NCI-H128 (cell line): ENCODE data around the gene METTL25B.

Experiments used
- DNase-seq: peaks from one replicate; lab custom pipeline; 2025; ENCODE audit not compliant: unreplicated experiment; lab: John Stamatoyannopoulos, UW

METTL25B gene

DNA sequence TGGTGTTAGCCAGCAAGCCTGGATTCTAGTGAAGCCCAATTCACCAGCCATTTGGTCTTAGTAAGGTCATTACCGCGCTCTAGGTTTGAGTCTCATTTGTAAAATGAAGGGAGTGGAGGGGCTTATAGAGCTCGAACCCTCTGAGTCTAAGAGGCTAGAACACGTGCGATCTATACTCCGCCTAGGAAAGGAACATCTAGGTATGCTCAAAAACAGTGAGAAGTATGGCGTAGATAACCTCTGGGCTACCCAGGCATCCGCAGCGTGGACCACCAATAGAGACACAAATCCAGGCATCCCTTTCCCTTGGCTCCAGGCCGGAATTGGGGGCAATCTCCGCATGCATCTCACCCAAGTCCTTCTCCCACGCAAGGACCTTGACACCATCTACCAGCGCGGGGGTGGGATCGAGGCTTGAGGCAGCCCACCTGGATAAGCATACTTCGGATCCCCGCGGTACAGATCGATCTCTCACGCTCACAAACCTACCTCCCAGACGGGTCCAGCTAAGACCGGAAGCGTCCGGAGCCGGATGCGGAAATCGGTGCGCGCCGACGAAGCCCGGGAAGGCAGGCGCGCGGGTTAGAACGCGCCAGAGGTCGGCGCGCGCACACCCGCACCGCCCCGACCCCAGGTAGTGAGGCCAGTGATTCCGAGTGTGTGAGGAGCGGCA, at the start of gene METTL25B:
Gene METTL25B, plus strand, starts transcription at position 544 of the 673 bp plus-strand sequence. CDS start 636 bp downstream, outside the sequence.
- no peak for DNase-seq

DNA sequence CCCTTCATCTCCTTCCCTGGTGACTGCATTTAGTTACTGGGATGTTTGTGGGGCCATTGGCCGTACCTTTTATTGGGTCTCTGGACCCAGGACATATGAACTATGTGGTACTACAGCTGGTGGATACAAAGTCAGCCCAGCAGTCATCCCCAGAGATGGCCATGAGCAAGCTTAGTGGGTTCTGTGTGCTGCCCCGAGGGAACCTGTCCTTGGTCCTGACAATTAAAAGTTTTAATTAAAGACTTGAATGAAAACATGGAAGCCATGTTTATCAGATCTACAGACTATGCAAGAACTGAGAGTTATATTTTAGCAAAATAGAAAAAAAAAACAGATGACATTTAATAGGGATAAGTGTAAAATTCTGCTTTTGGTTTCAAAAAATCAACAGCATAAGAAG, 48.2 kb upstream of the METTL25B start:
- DNase-seq, result no peak

DNA sequence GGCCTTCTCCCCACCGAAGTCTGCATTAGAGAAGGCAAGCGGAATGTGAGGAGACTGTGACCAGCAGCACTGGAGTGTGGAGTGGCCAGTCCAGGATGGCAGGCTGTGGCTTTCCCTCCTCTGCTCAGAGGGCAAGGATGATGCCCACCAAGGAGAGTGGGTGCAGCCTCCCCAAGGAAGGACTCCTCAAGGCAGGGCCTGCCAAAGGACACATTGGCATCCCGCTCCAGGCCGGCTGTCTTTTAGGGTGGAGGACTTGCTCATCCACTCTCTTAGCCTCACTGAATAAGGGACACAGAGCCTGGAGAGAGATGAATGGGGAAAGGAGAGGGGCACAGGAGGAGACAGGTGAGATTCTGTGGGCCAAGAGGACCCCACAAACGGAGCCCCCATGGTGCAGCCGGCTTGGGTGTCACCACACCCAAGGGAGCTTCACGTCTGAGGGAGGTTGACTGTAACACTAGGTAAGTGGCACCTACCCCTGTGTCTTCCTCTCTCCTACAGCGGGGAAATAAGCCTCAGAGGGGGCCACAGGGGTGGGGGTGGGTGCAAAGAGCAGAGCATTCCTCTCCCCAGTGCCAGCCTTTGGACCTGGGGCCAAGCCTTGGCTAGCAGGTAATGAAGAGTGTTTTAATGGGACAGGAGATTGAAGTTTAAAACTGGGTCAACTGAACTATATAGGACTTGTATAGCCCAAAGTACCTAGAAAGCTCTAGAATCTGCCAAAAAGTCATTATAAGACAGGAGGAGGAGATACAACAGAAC, 46.9 kb upstream of the METTL25B start:
- no peak for DNase-seq

DNA sequence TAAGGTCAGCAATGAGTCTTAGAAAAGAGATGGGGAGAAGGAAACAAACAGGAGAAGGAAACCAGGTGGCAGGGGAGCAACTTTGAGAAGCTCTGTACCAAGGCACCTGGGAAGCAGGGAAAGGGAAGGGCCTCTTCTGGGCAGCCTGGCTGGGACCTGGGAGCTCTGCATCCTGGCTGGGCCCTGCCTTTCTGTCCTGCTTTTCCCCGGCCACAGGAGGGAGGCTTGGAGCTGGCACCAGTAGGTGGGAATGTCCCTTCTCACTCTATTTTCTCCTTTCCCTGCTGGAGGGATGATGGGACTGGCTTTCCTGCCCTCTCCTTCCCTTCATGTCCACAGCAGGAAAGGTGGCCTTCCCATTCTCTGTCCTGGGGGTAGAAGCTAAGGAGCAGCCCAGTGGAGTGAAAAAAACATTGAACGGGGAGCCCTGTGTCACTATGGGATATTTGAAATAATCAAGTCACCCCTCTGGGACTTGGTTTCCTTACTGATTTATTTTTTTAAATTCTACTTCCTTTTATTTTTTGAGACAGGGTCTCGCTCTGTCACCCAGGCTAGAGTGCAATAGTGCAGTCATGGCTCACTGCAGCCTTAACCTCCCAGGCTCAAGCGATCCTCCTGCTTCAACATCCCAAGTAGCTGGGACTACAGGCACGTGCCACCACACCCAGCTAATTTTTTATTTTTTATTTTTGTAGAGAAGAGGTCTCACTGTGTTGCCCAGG, 45.9 kb upstream of the METTL25B start:
- DNase-seq, result no peak

DNA sequence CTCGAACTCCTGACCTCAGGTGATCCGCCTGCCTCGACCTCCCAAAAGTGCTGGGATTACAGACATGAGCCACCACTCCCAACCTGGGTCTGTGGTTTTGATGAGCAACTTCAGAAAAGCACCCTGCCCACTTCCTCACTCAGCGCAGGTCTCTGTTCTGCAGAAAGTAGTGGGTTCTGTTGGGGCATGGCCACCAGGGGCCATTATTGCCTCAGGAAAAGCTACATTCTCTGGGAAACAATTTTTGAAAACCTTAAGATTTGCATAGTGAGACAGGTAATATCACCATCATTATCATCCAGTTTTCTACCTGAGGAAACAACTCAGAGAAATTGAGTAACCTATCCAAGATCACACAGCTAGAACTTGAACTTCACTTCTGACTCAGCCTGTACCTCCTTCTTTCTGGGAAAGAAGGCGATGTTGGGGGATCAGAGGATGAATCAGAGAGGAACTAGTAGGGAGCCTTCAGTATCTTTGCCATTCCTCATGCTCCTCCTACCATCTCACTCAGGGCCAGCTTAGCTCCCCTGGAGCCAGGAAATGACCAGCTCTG, 44.0 kb upstream of the METTL25B start:
- DNase-seq, result no peak

DNA sequence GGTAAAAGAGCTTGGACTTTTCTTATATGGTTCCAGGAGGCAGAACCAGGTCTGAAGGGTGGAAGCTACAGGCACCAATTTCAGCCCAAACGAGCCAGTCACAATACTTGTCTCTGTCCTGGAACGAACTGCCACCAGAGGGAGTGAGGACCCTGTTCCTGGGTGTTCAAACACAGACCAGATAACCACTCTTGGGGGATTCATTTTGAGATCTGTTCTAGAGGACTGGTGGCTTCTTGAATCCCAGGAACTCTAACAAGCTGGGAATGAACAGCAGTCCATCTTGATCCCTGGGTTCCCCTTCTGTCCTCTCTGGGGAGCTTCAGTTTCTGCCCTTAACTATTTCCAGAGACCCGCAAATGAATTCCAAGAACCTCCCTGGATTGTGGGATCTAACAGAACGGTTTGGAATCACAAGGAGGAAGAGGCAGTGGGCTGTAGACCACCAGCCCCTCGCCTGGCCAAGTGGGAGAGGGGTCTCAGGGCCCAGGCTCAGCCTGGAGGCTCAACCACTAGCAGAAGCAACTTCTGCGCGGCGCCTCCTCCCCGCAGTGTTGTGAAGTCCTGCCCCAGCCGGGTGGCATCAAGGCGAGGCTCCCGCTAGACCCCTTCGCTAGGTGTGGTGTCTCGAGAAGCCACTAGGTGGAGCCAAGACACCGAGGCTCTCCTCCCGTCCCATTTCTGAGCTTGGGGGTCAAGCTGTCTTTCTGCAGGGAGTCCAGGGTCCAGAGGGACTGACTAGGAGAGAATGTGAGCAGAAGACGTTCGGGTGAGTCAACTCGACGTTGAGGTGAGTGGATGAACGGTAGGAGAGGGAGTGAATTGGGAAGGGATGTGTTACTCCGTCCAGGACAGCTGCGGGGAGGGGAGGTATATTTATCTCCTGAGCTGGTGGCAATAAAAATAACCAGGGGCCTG, 39.0 kb upstream of the METTL25B start:
- peak; percentile 69 for DNase-seq

DNA sequence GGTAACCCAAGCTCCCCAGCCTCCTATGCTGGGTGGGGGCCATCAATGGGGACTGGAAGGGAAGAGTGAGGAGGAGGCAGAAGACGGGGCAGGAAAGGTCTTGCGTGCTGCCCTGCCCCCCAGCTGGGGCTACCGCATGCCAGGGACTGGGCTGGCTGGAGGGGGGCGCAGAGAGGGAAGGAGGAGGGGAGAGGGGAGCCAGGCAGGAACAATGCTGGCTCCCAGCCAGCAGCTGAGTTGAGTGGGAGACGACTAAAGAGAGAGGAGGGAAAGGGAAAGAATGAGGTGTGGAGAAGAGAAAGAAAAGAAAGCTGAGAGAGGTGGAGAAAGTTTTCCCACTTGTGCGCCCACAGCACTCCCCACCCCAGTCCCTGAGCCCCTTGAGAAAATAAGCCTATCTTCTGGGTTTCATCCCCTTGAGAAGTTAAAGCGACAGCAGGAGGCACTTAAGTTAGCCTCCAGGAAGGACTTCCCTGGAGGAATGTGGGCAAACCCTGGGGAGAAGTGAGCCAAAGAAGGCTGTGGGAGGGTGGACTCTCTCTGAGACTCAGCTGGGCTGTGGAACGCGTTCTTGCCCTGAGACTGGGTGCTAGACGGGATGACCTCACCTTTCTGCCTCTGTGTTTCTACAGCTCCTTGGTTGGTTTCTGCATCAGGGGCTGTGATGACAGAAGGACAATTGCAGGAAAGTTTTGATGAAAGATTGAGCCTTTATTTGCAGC, 38.2 kb upstream of the METTL25B start:
- DNase-seq, result no peak

DNA sequence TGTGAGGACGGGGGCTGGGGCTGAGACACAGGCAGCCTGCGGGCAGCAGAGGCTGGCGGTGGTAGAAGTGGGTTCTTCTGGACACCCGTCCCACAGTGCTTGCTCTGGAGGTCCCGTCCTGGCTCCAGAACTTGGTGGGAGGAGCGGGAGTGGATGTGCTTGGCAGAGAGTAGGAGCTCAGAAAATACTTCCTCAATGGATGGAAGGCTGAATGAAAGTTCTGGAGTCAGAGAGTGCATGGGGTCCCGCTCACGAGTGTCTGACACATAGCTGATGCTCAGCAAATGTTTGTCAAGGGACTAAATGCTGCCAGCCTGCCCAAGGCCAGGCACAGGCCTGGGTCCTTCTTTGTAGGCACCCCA, 37.6 kb upstream of the METTL25B start:
- DNase-seq, result no peak

DNA sequence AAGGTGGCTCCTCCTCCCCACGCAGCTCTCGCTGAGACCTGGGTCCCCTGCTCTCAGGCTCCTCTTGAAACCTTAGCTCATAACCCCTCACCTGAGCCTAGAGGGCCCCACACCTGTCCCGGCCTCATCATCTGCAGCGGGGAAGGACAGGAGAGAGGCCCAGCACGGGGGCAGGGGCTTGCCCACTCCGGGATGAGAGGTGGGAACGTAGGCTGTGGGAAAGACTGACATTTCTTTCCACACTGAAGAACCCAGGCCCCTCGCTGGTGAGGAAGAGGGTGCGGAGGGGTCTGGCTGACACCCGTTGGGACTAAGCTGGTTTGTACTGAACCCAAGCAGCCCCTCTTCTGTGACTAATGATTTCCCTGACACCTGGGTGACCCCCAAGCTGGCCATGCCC, 37.1 kb upstream of the METTL25B start:
- DNase-seq, result no peak

DNA sequence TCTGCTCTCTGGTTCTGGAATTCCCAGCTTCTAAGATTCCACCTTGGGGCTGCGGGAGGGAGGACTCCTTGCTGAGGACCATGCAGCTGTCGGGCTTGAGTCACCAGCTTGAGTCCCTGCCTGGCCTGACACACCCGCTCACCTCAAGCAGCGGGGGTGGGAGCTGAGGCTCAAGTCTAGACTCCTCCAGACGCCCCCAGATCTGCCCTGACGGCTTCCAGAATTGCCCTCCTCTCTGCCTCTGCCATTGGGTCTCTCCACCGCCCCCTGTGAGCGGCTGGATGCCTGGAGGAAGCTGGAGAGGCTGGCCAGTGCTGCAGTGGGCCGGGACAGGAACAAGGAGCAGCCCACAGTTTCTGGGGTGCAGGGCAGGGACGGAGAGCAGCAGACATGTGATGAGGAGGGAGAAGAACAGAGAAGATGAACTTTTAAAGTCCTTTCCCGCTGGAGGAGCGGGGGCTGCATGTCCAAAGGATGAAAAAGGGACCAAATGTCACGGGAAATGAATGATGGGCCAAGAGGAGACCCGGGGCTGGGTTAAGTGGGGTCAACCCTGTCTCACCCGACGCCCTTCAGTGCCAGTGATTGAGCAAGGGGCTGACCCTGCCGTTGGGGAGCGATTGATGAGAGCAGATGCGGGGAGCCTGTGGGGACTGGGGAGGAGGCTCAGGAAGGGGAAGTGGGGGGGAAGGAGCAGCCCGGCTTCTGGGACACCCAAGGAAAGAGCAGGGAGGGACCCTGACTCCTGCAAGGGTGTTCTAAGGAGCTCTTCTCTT, 36.4 kb upstream of the METTL25B start:
- DNase-seq, result no peak

DNA sequence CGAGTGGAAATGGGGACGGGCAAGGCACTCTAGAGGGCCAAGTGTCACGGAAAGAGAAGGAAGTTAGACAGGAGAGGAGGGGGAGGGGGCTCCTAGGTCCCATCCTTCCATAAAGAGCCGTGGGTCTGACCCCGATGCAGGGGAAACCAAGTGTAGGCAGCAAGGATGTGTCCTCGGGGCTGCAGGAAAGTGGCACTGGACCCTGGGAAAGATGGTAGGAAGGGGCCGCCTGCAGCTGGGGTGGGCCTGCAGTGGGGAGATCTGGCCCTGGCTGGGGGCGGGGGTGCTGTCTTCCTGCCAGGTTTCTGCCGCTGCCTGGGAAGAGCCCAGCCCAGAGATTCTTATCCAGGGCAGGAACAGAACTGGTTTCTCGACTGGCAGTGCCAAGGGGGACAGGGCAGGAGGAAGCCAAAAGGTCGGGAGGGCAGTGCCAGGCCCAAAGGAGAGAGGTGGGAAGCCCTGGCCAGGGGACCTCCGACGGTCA, 35.8 kb upstream of the METTL25B start:
- no peak for DNase-seq

DNA sequence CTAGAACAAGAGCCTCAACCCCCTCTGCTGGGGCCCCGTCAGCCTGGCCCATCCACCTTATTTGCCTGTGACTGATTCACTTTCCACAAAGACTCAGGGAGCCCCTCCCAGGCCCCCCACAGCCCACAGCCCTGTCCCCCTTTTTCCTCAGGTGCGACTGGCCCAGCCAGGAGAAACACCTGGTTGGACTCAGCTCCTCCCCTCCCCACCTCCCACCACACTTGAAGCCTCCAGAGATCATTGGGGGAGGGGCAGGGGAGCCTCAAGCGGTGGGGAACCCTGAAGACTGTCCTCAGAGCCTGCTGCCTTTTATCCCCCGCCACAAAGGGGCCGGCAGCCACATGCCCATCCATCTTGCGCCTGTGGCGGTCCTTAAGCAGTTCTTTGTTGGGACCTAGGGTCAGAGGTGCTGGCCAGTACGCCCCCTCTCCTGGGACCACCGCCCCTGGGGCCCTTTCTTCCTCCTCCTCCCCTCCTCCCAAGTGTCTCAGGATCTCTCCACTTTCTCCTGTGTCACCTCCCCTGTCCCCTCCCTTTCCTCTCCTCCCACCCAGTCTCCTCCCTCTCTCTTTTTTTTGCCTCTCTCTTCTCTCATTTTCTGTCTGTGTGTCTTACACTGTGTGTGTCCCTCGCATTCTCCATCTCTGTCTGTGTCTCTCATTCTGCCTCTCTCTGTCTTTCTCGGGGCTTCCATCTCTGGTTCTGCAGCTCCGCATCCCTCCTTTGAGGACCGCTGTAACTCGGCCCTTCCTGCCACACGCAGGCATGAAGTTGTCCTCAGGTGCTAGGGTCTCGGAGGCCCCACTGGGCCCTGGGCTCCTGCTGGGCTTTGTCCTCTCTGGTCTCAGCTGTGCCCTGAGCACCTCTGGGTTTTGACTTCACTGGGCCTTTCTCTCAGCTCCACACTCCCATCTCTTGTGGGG, 35.1 kb upstream of the METTL25B start:
- DNase-seq, result no peak

DNA sequence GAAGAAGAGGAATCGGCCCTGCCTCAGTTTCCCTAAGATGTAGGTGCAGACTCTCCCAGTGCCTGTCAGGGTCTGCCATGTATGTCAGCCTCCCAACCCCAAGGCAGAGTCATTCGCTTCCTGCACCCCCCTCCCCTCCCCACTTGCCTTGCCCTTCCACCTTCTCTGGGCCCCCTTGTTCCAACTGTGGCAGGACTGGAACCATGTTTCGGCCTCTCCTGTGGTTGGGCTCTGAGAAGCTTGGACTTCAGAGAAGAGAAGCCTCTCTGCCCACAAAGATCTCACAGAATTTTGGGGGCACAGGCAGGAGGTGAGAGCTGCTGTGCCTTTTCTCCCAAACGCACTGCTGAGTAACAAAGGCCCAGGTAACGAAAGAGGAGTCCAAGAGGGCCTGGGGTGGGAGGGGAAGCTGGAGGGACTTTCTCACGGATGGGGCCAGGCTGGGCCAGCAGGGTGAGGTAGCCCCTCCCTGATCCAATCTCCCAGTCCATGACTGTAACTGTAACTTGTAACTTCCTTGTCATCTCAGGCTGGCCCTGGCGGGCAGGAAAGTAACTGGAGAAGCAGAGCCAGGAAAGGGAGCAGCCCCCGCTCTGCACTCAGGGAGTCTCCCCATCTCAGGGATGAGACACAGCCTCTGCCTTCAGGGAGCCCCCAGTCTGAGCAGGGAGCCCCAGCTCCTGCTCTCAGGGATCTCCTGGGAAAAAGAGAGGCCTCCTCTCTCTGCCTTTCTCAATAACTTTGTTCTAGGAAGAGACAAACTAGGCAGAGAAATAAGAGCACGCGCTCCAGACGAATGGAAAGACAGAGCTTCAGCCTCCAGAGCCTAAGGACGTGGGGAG, 34.2 kb upstream of the METTL25B start:
- no peak for DNase-seq

DNA sequence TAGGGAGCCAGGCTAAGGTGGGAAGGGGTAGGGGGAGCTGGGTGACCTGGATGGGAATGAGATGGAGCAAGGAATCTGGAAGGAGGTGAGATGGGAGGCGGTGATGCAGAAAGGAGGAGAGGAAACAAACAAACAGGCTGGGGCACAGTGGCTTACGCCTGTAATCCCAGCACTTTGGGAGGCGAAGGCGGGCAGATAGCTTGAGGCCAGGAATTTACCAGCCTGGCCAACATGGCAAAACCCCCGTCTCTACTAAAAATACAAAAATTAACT, 33.6 kb upstream of the METTL25B start:
- no peak for DNase-seq

DNA sequence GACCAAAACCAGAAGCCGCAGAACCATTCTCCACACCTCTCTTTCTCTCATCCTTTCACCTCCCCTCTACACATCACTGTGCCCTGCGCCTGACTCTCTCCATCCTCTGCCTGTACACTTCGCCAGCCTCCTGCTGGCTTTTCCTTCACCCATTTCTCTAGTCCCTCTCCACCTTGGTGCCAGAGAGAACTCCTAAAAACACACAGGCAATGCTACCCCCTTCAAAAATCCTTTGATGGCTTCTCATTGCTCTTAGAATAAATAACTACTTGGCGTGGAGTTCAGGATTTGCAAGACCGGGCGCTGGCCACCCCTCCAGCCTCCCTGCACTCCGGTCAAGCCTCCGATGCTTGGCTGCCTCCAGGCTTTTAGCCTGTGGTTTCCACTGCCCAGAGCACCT, 31.5 kb upstream of the METTL25B start:
- DNase-seq, result no peak

DNA sequence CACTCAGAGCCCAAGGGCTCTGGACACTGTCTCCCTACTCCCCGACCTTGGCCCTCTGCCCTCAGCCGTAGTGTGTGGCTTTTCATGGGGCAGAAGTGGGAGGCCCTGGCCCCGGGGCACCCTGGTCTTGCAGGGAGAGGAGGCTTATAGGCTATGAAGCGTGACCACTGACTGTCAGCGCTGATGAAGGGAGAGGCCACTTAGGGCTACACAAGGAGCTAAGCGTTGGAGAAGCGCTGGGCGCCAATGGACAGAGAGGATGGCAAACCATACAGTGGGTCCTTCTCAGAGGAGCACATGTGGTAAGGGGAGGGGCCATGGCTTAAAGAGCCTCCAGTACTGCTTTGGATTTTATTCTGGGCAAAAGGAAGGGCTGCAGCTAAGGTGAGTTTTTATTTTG, 30.8 kb upstream of the METTL25B start:
- no peak for DNase-seq

DNA sequence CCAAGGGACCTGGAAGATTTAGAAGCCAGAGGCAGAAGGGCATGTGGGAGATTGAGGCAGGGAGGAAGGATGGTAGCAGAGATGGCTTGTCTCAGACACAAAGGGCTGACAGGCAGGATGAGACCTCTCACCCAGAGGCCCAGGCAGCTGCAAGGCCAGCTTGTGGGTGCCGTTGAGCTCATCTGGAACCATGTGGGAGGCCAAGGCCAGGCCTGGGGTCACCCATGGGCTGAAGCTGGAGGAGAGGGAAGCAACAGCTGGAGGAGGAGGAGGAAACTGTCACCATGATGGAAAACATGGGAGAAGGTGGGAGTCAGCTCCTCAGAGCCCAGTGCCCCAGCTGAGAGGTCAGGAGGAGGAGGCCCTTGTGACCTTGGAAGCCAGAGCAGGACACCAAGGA, 29.3 kb upstream of the METTL25B start:
- DNase-seq, result no peak
